BLaER1 treated with 17β-estradiol and CSF1 and Interleukin-3, amounts not matched to agents 10 nM and 100 nM (cell line): ENCODE results near the gene ETV1.

Source experiments
- H3K27ac ChIP-seq, 11 experiments: shearing (Covaris generic); formaldehyde crosslinking; 2 replicates each; pipeline ENCODE4 v1.8.1; 2022
- H3K27me3 ChIP-seq, 11 experiments: shearing (Covaris generic); formaldehyde crosslinking; 2 replicates each; pipeline ENCODE4 v1.8.1; 2022
- H3K36me3 ChIP-seq, 11 experiments: shearing (Covaris generic); formaldehyde crosslinking; 2 replicates each; pipeline ENCODE4 v1.8.1; 2022
- H3K4me1 ChIP-seq, 10 experiments: shearing (Covaris generic); formaldehyde crosslinking; 2 replicates each; pipeline ENCODE4 v1.8.1; 2022
- H3K4me2 ChIP-seq, 11 experiments: shearing (Covaris generic); formaldehyde crosslinking; 2 replicates each; pipeline ENCODE4 v1.8.1; 2022
- H3K4me3 ChIP-seq, 10 experiments: shearing (Covaris generic); formaldehyde crosslinking; 2 replicates each; pipeline ENCODE4 v1.8.1; 2022
- H3K9ac ChIP-seq, 11 experiments: shearing (Covaris generic); formaldehyde crosslinking; 2 replicates each; pipeline ENCODE4 v1.8.1; 2022
- H3K9me3 ChIP-seq, 11 experiments: shearing (Covaris generic); formaldehyde crosslinking; replicated peaks in 1 of 11; 2 replicates each; pipeline ENCODE4 v1.8.1; 2022
- H4K20me1 ChIP-seq, 11 experiments: shearing (Covaris generic); formaldehyde crosslinking; 2 replicates each; pipeline ENCODE4 v1.8.1; 2022
- Cebpa-rat ChIP-seq, 11 experiments: shearing (Covaris generic); IDR thresholded peaks; 2 replicates each; pipeline ENCODE4 v1.8.1; 2022

ETV1 gene

GRCh38 chr7:13989949-13990305, 461 bp upstream of the ETV1 start:
- no peak for TF ChIP-seq Cebpa-rat (IDR thresholded peaks at IDR 0.05)
- peak overlapping the region; percentile 75 to 92 (median 84) for H3K9ac ChIP-seq
- H3K36me3 ChIP-seq = no peaks in the 10 kb centered on the region
- H3K9me3 ChIP-seq = no peaks in the 10 kb centered on the region
- H3K4me2 ChIP-seq = peak overlapping the region; percentile 82 to 97 (median 94)
- peak overlapping the region; percentile 59 to 80 (median 74) for H3K4me3 ChIP-seq
- no peaks in the 10 kb centered on the region for H4K20me1 ChIP-seq
- H3K27ac ChIP-seq = peak overlapping the region; percentile 70 to 95 (median 86)
- H3K4me1 ChIP-seq = peaks cover 17 to 24% (median 21%) of the 10 kb centered on the region in 10 experiments
- no peaks in the 10 kb centered on the region for H3K27me3 ChIP-seq

- Histone ChIP-seq H3K4me1 (peaks cover 17 to 24% (median 21%) of the 10 kb centered on the region in 10 experiments), H4K20me1 (no peaks in the 10 kb centered on the region), H3K9me3 (no peaks in the 10 kb centered on the region), H3K4me3 (peak overlapping the region; percentile 59 to 80 (median 74)), H3K27me3 (peaks cover 0 to 4% (median 0%) of the 10 kb centered on the region in 11 experiments; a peak in 4 of 22 replicates), H3K27ac (peak overlapping the region in 10 of 11 experiments; percentile 70 to 95 (median 86); a peak in 14 of 22 replicates), H3K4me2 (peak overlapping the region; percentile 82 to 97 (median 94)), H3K36me3 (no peaks in the 10 kb centered on the region), H3K9ac (peak overlapping the region; percentile 75 to 92 (median 84); a peak in 20 of 22 replicates)
- TF ChIP-seq Cebpa-rat (IDR thresholded peaks at IDR 0.05) = no peak
Observed at GRCh38 chr7:13988731-13989125, 738 bp downstream of the ETV1 start.

GRCh38 chr7:13988065-13988464, 1.4 kb downstream of the ETV1 start:
- H3K36me3 ChIP-seq = no peaks in the 10 kb centered on the region
- no peak for TF ChIP-seq Cebpa-rat (IDR thresholded peaks at IDR 0.05)
- H3K27ac ChIP-seq = no peak overlapping the region
- H3K27me3 ChIP-seq = peaks cover 0 to 11% (median 3%) of the 10 kb centered on the region in 11 experiments; a peak in 13 of 22 replicates
- H3K9me3 ChIP-seq = no peaks in the 10 kb centered on the region
- peak overlapping the region in 3 of 10 experiments; percentile 59 to 74 (median 74); a peak in 2 of 20 replicates for H3K4me3 ChIP-seq
- H3K4me1 ChIP-seq = peaks cover 17 to 24% (median 21%) of the 10 kb centered on the region in 10 experiments
- H4K20me1 ChIP-seq = no peaks in the 10 kb centered on the region
- peak overlapping the region; percentile 31 to 97 (median 92); a peak in 18 of 22 replicates for H3K4me2 ChIP-seq
- no peak overlapping the region for H3K9ac ChIP-seq

GRCh38 chr7:13987395-13987794, 2.1 kb downstream of the ETV1 start:
- H3K9ac ChIP-seq = no peak overlapping the region

GRCh38 chr7:13986208-13986607, 3.3 kb downstream of the ETV1 start:
- H4K20me1 ChIP-seq = no peaks in the 10 kb centered on the region
- H3K9me3 ChIP-seq = no peaks in the 10 kb centered on the region
- H3K27ac ChIP-seq = no peak overlapping the region
- no peak overlapping the region for H3K4me3 ChIP-seq
- no peaks in the 10 kb centered on the region for H3K36me3 ChIP-seq
- H3K4me2 ChIP-seq = no peak overlapping the region
- no peak overlapping the region for H3K9ac ChIP-seq
- H3K27me3 ChIP-seq = peaks cover 0 to 16% (median 7%) of the 10 kb centered on the region in 11 experiments; a peak in 13 of 22 replicates
- no peak for TF ChIP-seq Cebpa-rat (IDR thresholded peaks at IDR 0.05)
- H3K4me1 ChIP-seq = peaks cover 7 to 16% (median 13%) of the 10 kb centered on the region in 10 experiments; a peak in 16 of 20 replicates

More at GRCh38 chr7:13987395-13987794, 2.1 kb downstream of the ETV1 start:
- Histone ChIP-seq H4K20me1 (no peaks in the 10 kb centered on the region), H3K4me2 (no peak overlapping the region; a peak in 4 of 22 replicates), H3K36me3 (no peaks in the 10 kb centered on the region), H3K4me3 (no peak overlapping the region), H3K27me3 (peaks cover 0 to 16% (median 7%) of the 10 kb centered on the region in 11 experiments; a peak in 13 of 22 replicates), H3K4me1 (peaks cover 16 to 24% (median 20%) of the 10 kb centered on the region in 10 experiments), H3K9me3 (no peaks in the 10 kb centered on the region), H3K27ac (no peak overlapping the region)
- TF ChIP-seq Cebpa-rat (IDR thresholded peaks at IDR 0.05) = no peak

- H3K4me1 ChIP-seq = peaks cover 7 to 16% (median 13%) of the 10 kb centered on the region in 10 experiments; a peak in 16 of 20 replicates
- peaks cover 0 to 16% (median 7%) of the 10 kb centered on the region in 11 experiments; a peak in 13 of 22 replicates for H3K27me3 ChIP-seq
- no peak overlapping the region for H3K4me2 ChIP-seq
- H3K9ac ChIP-seq = no peak overlapping the region
- H3K27ac ChIP-seq = no peak overlapping the region
- no peaks in the 10 kb centered on the region for H4K20me1 ChIP-seq
- H3K36me3 ChIP-seq = no peaks in the 10 kb centered on the region
- no peak for TF ChIP-seq Cebpa-rat (IDR thresholded peaks at IDR 0.05)
- no peaks in the 10 kb centered on the region for H3K9me3 ChIP-seq
- H3K4me3 ChIP-seq = no peak overlapping the region
Observed at GRCh38 chr7:13984831-13985685, 4.4 kb downstream of the ETV1 start.

- TF ChIP-seq Cebpa-rat (IDR thresholded peaks at IDR 0.05) = no peak
- no peaks in the 10 kb centered on the region for H4K20me1 ChIP-seq
- H3K4me2 ChIP-seq = no peak overlapping the region
- H3K36me3 ChIP-seq = no peaks in the 10 kb centered on the region
- peaks cover 0 to 16% (median 7%) of the 10 kb centered on the region in 11 experiments; a peak in 13 of 22 replicates for H3K27me3 ChIP-seq
- no peaks in the 10 kb centered on the region for H3K9me3 ChIP-seq
- peaks cover 6 to 16% (median 12%) of the 10 kb centered on the region in 10 experiments; a peak in 16 of 20 replicates for H3K4me1 ChIP-seq
- H3K27ac ChIP-seq = no peak overlapping the region
- H3K9ac ChIP-seq = no peak overlapping the region
- no peak overlapping the region for H3K4me3 ChIP-seq
Observed at GRCh38 chr7:13984061-13984460, 5.4 kb downstream of the ETV1 start.

- Histone ChIP-seq H3K9ac (no peak overlapping the region), H3K36me3 (no peaks in the 10 kb centered on the region), H3K27me3 (peaks cover 0 to 16% (median 7%) of the 10 kb centered on the region in 11 experiments; a peak in 13 of 22 replicates), H3K9me3 (no peaks in the 10 kb centered on the region), H3K27ac (no peak overlapping the region), H3K4me2 (no peak overlapping the region), H3K4me3 (no peak overlapping the region), H4K20me1 (no peaks in the 10 kb centered on the region), H3K4me1 (peaks cover 0 to 6% (median 3%) of the 10 kb centered on the region in 10 experiments; a peak in 9 of 20 replicates)
- no peak for TF ChIP-seq Cebpa-rat (IDR thresholded peaks at IDR 0.05)
Observed at GRCh38 chr7:13982940-13983677, 6.4 kb downstream of the ETV1 start.

- Histone ChIP-seq H4K20me1 (no peaks in the 10 kb centered on the region), H3K9ac (no peak overlapping the region), H3K36me3 (no peaks in the 10 kb centered on the region), H3K4me2 (no peak overlapping the region), H3K27ac (no peak overlapping the region), H3K4me3 (no peak overlapping the region), H3K9me3 (no peaks in the 10 kb centered on the region), H3K4me1 (no peaks in the 10 kb centered on the region), H3K27me3 (peaks cover 0 to 16% (median 7%) of the 10 kb centered on the region in 11 experiments; a peak in 13 of 22 replicates)
- TF ChIP-seq Cebpa-rat (IDR thresholded peaks at IDR 0.05) = no peak
Observed at GRCh38 chr7:13981070-13981469, 8.4 kb downstream of the ETV1 start.
